GM19240 (cell line): ENCODE results near the gene PLXDC2.
"Not testable (repeated sequence)": the region's sequence is repeated elsewhere in the genome, so short reads cannot be mapped to it uniquely, and the experiment has no call there.

Source experiments
- DNase-seq: peaks from one replicate; pipeline ENCODE4 v3.0.0; 2011; ENCODE audit warnings: low spot score; ENCODE audit not compliant: insufficient read length

The PLXDC2 gene

GRCh38 chr10:20175719-20176118 lies 359.5 kb downstream of the PLXDC2 start:
- no peak for DNase-seq

GRCh38 chr10:20180766-20181165 lies 364.5 kb downstream of the PLXDC2 start:
- DNase-seq: no peak

- no peak for DNase-seq
These were observed 365.2 kb downstream of the PLXDC2 start for GRCh38 chr10:20181434-20181833.

GRCh38 chr10:20185116-20185515 lies 368.9 kb downstream of the PLXDC2 start:
- DNase-seq: no peak

- not testable (repeated sequence) for DNase-seq
These were observed 375.2 kb downstream of the PLXDC2 start for GRCh38 chr10:20191392-20191791.

- DNase-seq: no peak
These were observed 378.8 kb downstream of the PLXDC2 start for GRCh38 chr10:20195076-20195475.

- no peak for DNase-seq
These were observed 384.5 kb downstream of the PLXDC2 start for GRCh38 chr10:20200758-20201157.

- no peak for DNase-seq
These were observed 386.1 kb downstream of the PLXDC2 start for GRCh38 chr10:20202337-20202736.

- no peak for DNase-seq
These were observed 391.4 kb downstream of the PLXDC2 start for GRCh38 chr10:20207653-20208052.

GRCh38 chr10:20209098-20209497 lies 392.9 kb downstream of the PLXDC2 start:
- DNase-seq: not testable (repeated sequence)

- no peak for DNase-seq
These were observed 399.4 kb downstream of the PLXDC2 start for GRCh38 chr10:20215547-20216152.

- no peak for DNase-seq
These were observed 405.1 kb downstream of the PLXDC2 start for GRCh38 chr10:20221356-20221755.

GRCh38 chr10:20228729-20229128 lies 412.5 kb downstream of the PLXDC2 start:
- DNase-seq: no peak

- no peak for DNase-seq
These were observed 416.0 kb downstream of the PLXDC2 start for GRCh38 chr10:20232079-20232705.

- no peak for DNase-seq
These were observed 417.2 kb downstream of the PLXDC2 start for GRCh38 chr10:20233423-20233822.

- no peak for DNase-seq
These were observed 418.3 kb downstream of the PLXDC2 start for GRCh38 chr10:20234579-20234978.

GRCh38 chr10:20237091-20237570 lies 420.9 kb downstream of the PLXDC2 start:
- DNase-seq: no peak

- no peak for DNase-seq
These were observed 421.4 kb downstream of the PLXDC2 start for GRCh38 chr10:20237586-20237985.

- DNase-seq: no peak
These were observed 424.4 kb downstream of the PLXDC2 start for GRCh38 chr10:20240643-20241042.

GRCh38 chr10:20247454-20247853 lies 431.2 kb downstream of the PLXDC2 start:
- DNase-seq: no peak

- DNase-seq: no peak
These were observed 431.9 kb downstream of the PLXDC2 start for GRCh38 chr10:20247891-20248708.

- no peak for DNase-seq
These were observed 437.8 kb downstream of the PLXDC2 start for GRCh38 chr10:20254078-20254477.
